GM23248 (cell line): Measurements from ENCODE around the gene DSTN.

Experiments used
- EZH2 ChIP-seq: fragments of 200-600 bp; sonication (generic); IDR thresholded peaks from 2 replicates; pipeline ENCODE4 v1.6.1; 2018; ENCODE audit warnings: antibody characterized with exemption, mild to moderate bottlenecking; ENCODE audit not compliant: insufficient read depth, poor library complexity, severe bottlenecking
- EZH2phosphoT487 ChIP-seq: fragments of 200-600 bp; sonication (generic); IDR thresholded peaks from 2 replicates; pipeline ENCODE4 v1.6.1; 2018; ENCODE audit warnings: antibody characterized with exemption, moderate library complexity, mild to moderate bottlenecking, low read depth; ENCODE audit not compliant: insufficient read depth

GRCh38 chr20:17652411-17652810 lies 82.5 kb downstream of the DSTN start:
- TF ChIP-seq EZH2 (no peak), EZH2phosphoT487 (no peak)
